Activated CD8-positive, alpha-beta T cell treated with anti-CD3 and anti-CD28 coated beads for 36 hours (primary cell): ENCODE data around the gene SIRPB1. TPM values are rescaled to one million over a fixed set of nuclear protein-coding genes. Genes with fewer than 3 reads are reported as not detected.
A peak's percentile ranks its signal among the peaks of the same experiment; 100 is the strongest.

Experiments
- ATAC-seq: fragments of 200-7000 bp; cut with Tn5 transposase; one replicate; pipeline ENCODE4 v1.10.0; 2021; ENCODE audit warnings: mild to moderate bottlenecking, moderate library complexity
- CTCF ChIA-PET: fragments of 350-600 bp; sonication (Branson Sonifier 250); formaldehyde crosslinking; loops from one replicate; lab custom pipeline; 2021; ENCODE audit warnings: antibody characterized with exemption; lab: Charles Lee
- POLR2A ChIA-PET: fragments of 350-600 bp; sonication (Branson Sonifier 250); formaldehyde crosslinking; loops from one replicate; lab custom pipeline; 2021; ENCODE audit warnings: antibody characterized with exemption; lab: Charles Lee
- DNase-seq: peaks from one replicate; pipeline ENCODE4 v3.0.0-alpha.2; 2020
- H3K27ac Mint-ChIP-seq: one replicate; pipeline ENCODE4 v1.8.0; 2021; ENCODE audit warnings: mild to moderate bottlenecking, mixed read lengths
- H3K27me3 Mint-ChIP-seq: one replicate; pipeline ENCODE4 v1.8.0; 2021; ENCODE audit warnings: mixed read lengths
- H3K36me3 Mint-ChIP-seq: one replicate; pipeline ENCODE4 v1.8.0; 2021; ENCODE audit warnings: low read depth, mixed read lengths
- H3K4me1 Mint-ChIP-seq: one replicate; pipeline ENCODE4 v1.8.0; 2021; ENCODE audit warnings: low read depth, mixed read lengths
- H3K4me3 Mint-ChIP-seq: one replicate; pipeline ENCODE4 v1.8.0; 2021; ENCODE audit warnings: mild to moderate bottlenecking, moderate library complexity, mixed read lengths
- H3K9me3 Mint-ChIP-seq: one replicate; pipeline ENCODE4 v1.8.0; 2021; ENCODE audit warnings: mixed read lengths
- intact Hi-C: fragments of 100-400 bp; cut with micrococcal nuclease; formaldehyde crosslinking; loops from one replicate; pipeline ENCODE4 v1.10.0; 2022
- total RNA-seq, 2 experiments: library from RNA; stranded (reverse); gene quantifications; one replicate each; pipeline ENCODE4 v1.2.3, GENCODE V29; 2021
- TF ChIP-seq, protein P1 (sequence below): fragments of 200-600 bp; IDR thresholded peaks from one replicate; pipeline ENCODE4 v1.8.0; 2022; ENCODE audit warnings: antibody characterized with exemption, mild to moderate bottlenecking

SIRPB1 gene
- total RNA-seq, 2 experiments from 2014 or later = 0.83 to 0.92 TPM

DNA sequence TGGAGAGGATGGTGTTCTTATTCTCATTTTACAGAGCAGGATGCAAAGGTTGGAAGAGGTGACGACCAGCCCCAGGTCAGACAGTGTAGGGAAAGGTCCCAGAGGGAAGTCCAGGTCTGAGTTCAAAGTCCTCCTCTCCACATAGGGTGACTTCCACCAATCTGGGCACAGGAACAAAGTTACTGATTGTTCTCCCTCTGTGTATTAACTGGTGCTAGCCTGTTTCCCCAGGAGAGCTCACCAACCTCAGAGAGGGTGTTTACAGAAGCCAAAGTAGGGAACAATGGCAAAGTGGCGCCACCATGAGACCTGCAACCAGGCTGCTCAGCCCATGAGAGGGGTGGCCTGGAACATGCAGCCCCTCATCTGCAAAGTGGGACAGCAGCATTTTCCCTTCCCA is 16.8 kb upstream of the SIRPB1 start:
- Mint-ChIP-seq H3K4me1 (peaks cover 63% of the 10 kb centered on the region), H3K9me3 (peaks cover 7% of the 10 kb centered on the region), H3K36me3 (peaks cover 58% of the 10 kb centered on the region), H3K27me3 (no peaks in the 10 kb centered on the region), H3K27ac (peak overlapping the region; percentile 18), H3K4me3 (no peak overlapping the region)
- ChIA-PET POLR2A (interaction anchor here (0.8 kb wide), 1 partner anchor 13 kb away, joined by 3 read pairs; no protein-coding TSS in a partner anchor), CTCF (interaction anchor here (1.8 kb wide), 1 partner anchor 140 kb away, joined by 4 read pairs; no protein-coding TSS in a partner anchor)
- intact Hi-C loops = no loop called here
- no peak for DNase-seq
- TF ChIP-seq, protein P1, sequence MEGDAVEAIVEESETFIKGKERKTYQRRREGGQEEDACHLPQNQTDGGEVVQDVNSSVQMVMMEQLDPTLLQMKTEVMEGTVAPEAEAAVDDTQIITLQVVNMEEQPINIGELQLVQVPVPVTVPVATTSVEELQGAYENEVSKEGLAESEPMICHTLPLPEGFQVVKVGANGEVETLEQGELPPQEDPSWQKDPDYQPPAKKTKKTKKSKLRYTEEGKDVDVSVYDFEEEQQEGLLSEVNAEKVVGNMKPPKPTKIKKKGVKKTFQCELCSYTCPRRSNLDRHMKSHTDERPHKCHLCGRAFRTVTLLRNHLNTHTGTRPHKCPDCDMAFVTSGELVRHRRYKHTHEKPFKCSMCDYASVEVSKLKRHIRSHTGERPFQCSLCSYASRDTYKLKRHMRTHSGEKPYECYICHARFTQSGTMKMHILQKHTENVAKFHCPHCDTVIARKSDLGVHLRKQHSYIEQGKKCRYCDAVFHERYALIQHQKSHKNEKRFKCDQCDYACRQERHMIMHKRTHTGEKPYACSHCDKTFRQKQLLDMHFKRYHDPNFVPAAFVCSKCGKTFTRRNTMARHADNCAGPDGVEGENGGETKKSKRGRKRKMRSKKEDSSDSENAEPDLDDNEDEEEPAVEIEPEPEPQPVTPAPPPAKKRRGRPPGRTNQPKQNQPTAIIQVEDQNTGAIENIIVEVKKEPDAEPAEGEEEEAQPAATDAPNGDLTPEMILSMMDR = no peak
- ATAC-seq = no peak

- TF ChIP-seq, protein P1 = no peak
- Mint-ChIP-seq H3K27me3 (no peaks in the 10 kb centered on the region), H3K36me3 (peaks cover 68% of the 10 kb centered on the region), H3K4me3 (no peak overlapping the region), H3K27ac (no peak overlapping the region), H3K4me1 (peaks cover 72% of the 10 kb centered on the region), H3K9me3 (peaks cover 7% of the 10 kb centered on the region)
- ChIA-PET CTCF (interaction anchor here (1.2 to 1.8 kb wide), 2 partner anchors 16 to 142 kb away, joined by 4 read pairs; no protein-coding TSS in a partner anchor), POLR2A (no interaction called here)
- no peak for DNase-seq
- intact Hi-C loops = no loop called here
- ATAC-seq = no peak
Observed at GRCh38 chr20:1635291-1635979, 15.6 kb upstream of the SIRPB1 start.

GRCh38 chr20:1633535-1633934 is 13.7 kb upstream of the SIRPB1 start:
- ChIA-PET POLR2A (no interaction called here), CTCF (no interaction called here)
- DNase-seq (no peak), ATAC-seq (no peak)
- H3K4me1 Mint-ChIP-seq = peaks cover 78% of the 10 kb centered on the region
- peaks cover 82% of the 10 kb centered on the region for H3K36me3 Mint-ChIP-seq
- intact Hi-C loops = no loop called here
- peak overlapping the region; percentile 17 for H3K27ac Mint-ChIP-seq
- TF ChIP-seq, protein P1 = no peak
- H3K4me3 Mint-ChIP-seq = no peak overlapping the region
- H3K9me3 Mint-ChIP-seq = no peaks in the 10 kb centered on the region
- no peaks in the 10 kb centered on the region for H3K27me3 Mint-ChIP-seq

GRCh38 chr20:1632178-1632577 is 12.4 kb upstream of the SIRPB1 start:
- ChIA-PET CTCF (interaction anchor here (0.9 to 1.1 kb wide), 3 partner anchors 15 to 145 kb away, joined by 4 to 5 read pairs (median 4); no protein-coding TSS in a partner anchor), POLR2A (no interaction called here)
- TF ChIP-seq, protein P1 = no peak
- DNase-seq (peak; percentile 73), ATAC-seq (peak; percentile 86)
- peak overlapping the region; percentile 32 for H3K4me3 Mint-ChIP-seq
- H3K27ac Mint-ChIP-seq = peak overlapping the region; percentile 58
- no peaks in the 10 kb centered on the region for H3K27me3 Mint-ChIP-seq
- intact Hi-C loops = no loop called here
- H3K36me3 Mint-ChIP-seq = peaks cover 86% of the 10 kb centered on the region
- H3K9me3 Mint-ChIP-seq = no peaks in the 10 kb centered on the region
- peaks cover 78% of the 10 kb centered on the region for H3K4me1 Mint-ChIP-seq
